ENCODE measurements around the gene CYTH2.

CYTH2 gene

GRCh38 chr19:48441360-48442050 is 27.7 kb upstream of the CYTH2 start:
- CTCF ChIA-PET, result interaction anchor here (0.5 to 0.7 kb wide), 4 partner anchors 50 to 572 kb away, joined by 3 to 5 read pairs (median 4); partner anchors contain the start of gene KDELR1
- TF ChIP-seq, protein P1, sequence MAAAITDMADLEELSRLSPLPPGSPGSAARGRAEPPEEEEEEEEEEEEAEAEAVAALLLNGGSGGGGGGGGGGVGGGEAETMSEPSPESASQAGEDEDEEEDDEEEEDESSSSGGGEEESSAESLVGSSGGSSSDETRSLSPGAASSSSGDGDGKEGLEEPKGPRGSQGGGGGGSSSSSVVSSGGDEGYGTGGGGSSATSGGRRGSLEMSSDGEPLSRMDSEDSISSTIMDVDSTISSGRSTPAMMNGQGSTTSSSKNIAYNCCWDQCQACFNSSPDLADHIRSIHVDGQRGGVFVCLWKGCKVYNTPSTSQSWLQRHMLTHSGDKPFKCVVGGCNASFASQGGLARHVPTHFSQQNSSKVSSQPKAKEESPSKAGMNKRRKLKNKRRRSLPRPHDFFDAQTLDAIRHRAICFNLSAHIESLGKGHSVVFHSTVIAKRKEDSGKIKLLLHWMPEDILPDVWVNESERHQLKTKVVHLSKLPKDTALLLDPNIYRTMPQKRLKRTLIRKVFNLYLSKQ (tag by site-specific recombination; IDR thresholded peaks at IDR 0.05; ENCODE audit: borderline replicate concordance), result no peak
- TF ChIP-seq ZNF660 (tag by site-specific recombination; IDR thresholded peaks at IDR 0.05) (no peak), ZNF433 (tag by site-specific recombination; IDR thresholded peaks at IDR 0.05; ENCODE audit: low read depth) (no peak), ZNF791 (tag by site-specific recombination; IDR thresholded peaks at IDR 0.05) (no peak), KLF8 (tag by site-specific recombination; IDR thresholded peaks at IDR 0.05) (no peak), TRIM28 (IDR thresholded peaks at IDR 0.05; ENCODE audit: borderline replicate concordance, low read length) (no peak), FEZF1 (tag by site-specific recombination; IDR thresholded peaks at IDR 0.05) (no peak), ZNF366 (tag by site-specific recombination; conservative IDR thresholded peaks at IDR 0.05) (no peak), ZNF23 (tag by site-specific recombination; IDR thresholded peaks at IDR 0.05; ENCODE audit: borderline replicate concordance) (no peak), ZNF785 (tag by site-specific recombination; IDR thresholded peaks at IDR 0.05) (no peak), ZNF16 (tag by site-specific recombination; IDR thresholded peaks at IDR 0.05; ENCODE audit: low read depth) (no peak), ZNF148 (tag by site-specific recombination; IDR thresholded peaks at IDR 0.05; ENCODE audit: borderline replicate concordance) (no peak), SP3 (tag by site-specific recombination; IDR thresholded peaks at IDR 0.05) (no peak), SCRT2 (tag by site-specific recombination; IDR thresholded peaks at IDR 0.05) (no peak), ZNF76 (tag by site-specific recombination; IDR thresholded peaks at IDR 0.05; ENCODE audit: borderline replicate concordance, low read depth) (no peak), ZNF548 (tag by site-specific recombination; IDR thresholded peaks at IDR 0.05) (no peak), ZNF449 (tag by site-specific recombination; IDR thresholded peaks at IDR 0.05) (no peak), ZNF585B (tag by site-specific recombination; IDR thresholded peaks at IDR 0.05) (no peak)
- TF ChIP-seq, protein P2, sequence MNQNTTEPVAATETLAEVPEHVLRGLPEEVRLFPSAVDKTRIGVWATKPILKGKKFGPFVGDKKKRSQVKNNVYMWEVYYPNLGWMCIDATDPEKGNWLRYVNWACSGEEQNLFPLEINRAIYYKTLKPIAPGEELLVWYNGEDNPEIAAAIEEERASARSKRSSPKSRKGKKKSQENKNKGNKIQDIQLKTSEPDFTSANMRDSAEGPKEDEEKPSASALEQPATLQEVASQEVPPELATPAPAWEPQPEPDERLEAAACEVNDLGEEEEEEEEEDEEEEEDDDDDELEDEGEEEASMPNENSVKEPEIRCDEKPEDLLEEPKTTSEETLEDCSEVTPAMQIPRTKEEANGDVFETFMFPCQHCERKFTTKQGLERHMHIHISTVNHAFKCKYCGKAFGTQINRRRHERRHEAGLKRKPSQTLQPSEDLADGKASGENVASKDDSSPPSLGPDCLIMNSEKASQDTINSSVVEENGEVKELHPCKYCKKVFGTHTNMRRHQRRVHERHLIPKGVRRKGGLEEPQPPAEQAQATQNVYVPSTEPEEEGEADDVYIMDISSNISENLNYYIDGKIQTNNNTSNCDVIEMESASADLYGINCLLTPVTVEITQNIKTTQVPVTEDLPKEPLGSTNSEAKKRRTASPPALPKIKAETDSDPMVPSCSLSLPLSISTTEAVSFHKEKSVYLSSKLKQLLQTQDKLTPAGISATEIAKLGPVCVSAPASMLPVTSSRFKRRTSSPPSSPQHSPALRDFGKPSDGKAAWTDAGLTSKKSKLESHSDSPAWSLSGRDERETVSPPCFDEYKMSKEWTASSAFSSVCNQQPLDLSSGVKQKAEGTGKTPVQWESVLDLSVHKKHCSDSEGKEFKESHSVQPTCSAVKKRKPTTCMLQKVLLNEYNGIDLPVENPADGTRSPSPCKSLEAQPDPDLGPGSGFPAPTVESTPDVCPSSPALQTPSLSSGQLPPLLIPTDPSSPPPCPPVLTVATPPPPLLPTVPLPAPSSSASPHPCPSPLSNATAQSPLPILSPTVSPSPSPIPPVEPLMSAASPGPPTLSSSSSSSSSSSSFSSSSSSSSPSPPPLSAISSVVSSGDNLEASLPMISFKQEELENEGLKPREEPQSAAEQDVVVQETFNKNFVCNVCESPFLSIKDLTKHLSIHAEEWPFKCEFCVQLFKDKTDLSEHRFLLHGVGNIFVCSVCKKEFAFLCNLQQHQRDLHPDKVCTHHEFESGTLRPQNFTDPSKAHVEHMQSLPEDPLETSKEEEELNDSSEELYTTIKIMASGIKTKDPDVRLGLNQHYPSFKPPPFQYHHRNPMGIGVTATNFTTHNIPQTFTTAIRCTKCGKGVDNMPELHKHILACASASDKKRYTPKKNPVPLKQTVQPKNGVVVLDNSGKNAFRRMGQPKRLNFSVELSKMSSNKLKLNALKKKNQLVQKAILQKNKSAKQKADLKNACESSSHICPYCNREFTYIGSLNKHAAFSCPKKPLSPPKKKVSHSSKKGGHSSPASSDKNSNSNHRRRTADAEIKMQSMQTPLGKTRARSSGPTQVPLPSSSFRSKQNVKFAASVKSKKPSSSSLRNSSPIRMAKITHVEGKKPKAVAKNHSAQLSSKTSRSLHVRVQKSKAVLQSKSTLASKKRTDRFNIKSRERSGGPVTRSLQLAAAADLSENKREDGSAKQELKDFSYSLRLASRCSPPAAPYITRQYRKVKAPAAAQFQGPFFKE (tag by site-specific recombination; IDR thresholded peaks at IDR 0.05; ENCODE audit: borderline replicate concordance), result no peak
- Histone ChIP-seq H3K9me3 (ENCODE audit: control insufficient read depth, insufficient read depth, low read depth, low read length) (no peaks in the 10 kb centered on the region), H3K4me3 (ENCODE audit: low read depth, low read length) (no peak overlapping the region), H3K36me3 (ENCODE audit: control insufficient read depth in 2 of 2, insufficient read depth in 1 of 2, low read length in 2 of 2) (peaks cover 0 to under 1% of the 10 kb centered on the region in 2 experiments; a peak in 1 of 3 replicates), H3K27ac (ENCODE audit: extremely low read depth, low read depth, low read length) (no peak overlapping the region), H3K4me1 (ENCODE audit: control insufficient read depth, insufficient read depth, low read length) (peaks cover 8% of the 10 kb centered on the region)
- POLR2A ChIA-PET, result interaction anchor here (1.4 kb wide), 1 partner anchor 79 kb away, joined by 3 read pairs; no protein-coding TSS in a partner anchor

Data from HEK293 (cell line).